Caco-2 (cell line): ENCODE results near the gene DOCK4. TPM values are rescaled to one million over a fixed set of nuclear protein-coding genes. Genes with fewer than 3 reads are reported as not detected.

ENCODE experiments used
- BruUV-seq: library from RNA; stranded (reverse); fragments of 400-500 nt; replicated peaks from 2 replicates; lab custom pipeline; 2021; lab: Mats Ljungman, UMichigan
- CTCF ChIA-PET: fragments of 300-600 bp; sonication (Branson Sonifier 250); formaldehyde crosslinking; loops from one replicate; lab custom pipeline; 2022; ENCODE audit warnings: antibody characterized with exemption; lab: Charles Lee
- POLR2A ChIA-PET: fragments of 300-600 bp; sonication (Branson Sonifier 250); formaldehyde crosslinking; loops from one replicate; lab custom pipeline; 2022; ENCODE audit warnings: antibody characterized with exemption; lab: Charles Lee
- DNase-seq, 2 experiments: peaks; one replicate each; pipeline versions ENCODE4 v3.0.0 to v3.0.0-alpha.2; 2020 to 2022
- H3K27me3 ChIP-seq: replicated peaks from 2 replicates; pipeline ENCODE4 v1.6.0; 2011; ENCODE audit warnings: low read length; ENCODE audit not compliant: control insufficient read depth, insufficient read depth
- H3K36me3 ChIP-seq: 2 replicates; pipeline ENCODE4 v1.5.1; 2011; ENCODE audit warnings: low read length; ENCODE audit not compliant: control insufficient read depth, insufficient read depth
- H3K4me1 ChIP-seq: fragments of 250-450 bp; sonication (Bioruptor Pico); 2 replicates; pipeline ENCODE4 v1.5.1; 2020; ENCODE audit warnings: mild to moderate bottlenecking
- H3K4me3 ChIP-seq: 2 replicates; pipeline ENCODE4 v1.5.1; 2011; ENCODE audit warnings: low read depth, mild to moderate bottlenecking, control low read depth, low read length
- H3K9me3 ChIP-seq: fragments of 250-450 bp; sonication (Bioruptor Pico); 2 replicates; pipeline ENCODE4 v1.5.1; 2020; ENCODE audit warnings: mild to moderate bottlenecking, moderate library complexity
- H3K27ac Mint-ChIP-seq: one replicate; pipeline ENCODE4 v1.8.0; 2022; ENCODE audit warnings: mixed read lengths; ENCODE audit not compliant: unreplicated experiment
- H3K27me3 Mint-ChIP-seq: one replicate; pipeline ENCODE4 v1.8.0; 2022; ENCODE audit warnings: mixed read lengths; ENCODE audit not compliant: insufficient read depth, unreplicated experiment
- H3K36me3 Mint-ChIP-seq: one replicate; pipeline ENCODE4 v1.8.0; 2022; ENCODE audit warnings: mild to moderate bottlenecking, mixed read lengths; ENCODE audit not compliant: insufficient read depth, unreplicated experiment
- H3K4me1 Mint-ChIP-seq: one replicate; pipeline ENCODE4 v1.8.0; 2022; ENCODE audit warnings: low read depth, mixed read lengths; ENCODE audit not compliant: unreplicated experiment
- H3K4me3 Mint-ChIP-seq: one replicate; pipeline ENCODE4 v1.8.0; 2022; ENCODE audit warnings: mild to moderate bottlenecking, moderate library complexity, mixed read lengths; ENCODE audit not compliant: unreplicated experiment
- H3K9me3 Mint-ChIP-seq: one replicate; pipeline ENCODE4 v1.8.0; 2022; ENCODE audit warnings: mixed read lengths; ENCODE audit not compliant: unreplicated experiment
- intact Hi-C: fragments of 100-400 bp; cut with micrococcal nuclease; formaldehyde crosslinking; loops from one replicate; pipeline ENCODE4 v1.10.0; 2022; ENCODE audit not compliant: unreplicated experiment
- total RNA-seq: library from RNA; stranded (reverse); gene quantifications from 2 replicates; pipeline ENCODE4 v1.2.3, GENCODE V29; 2022
- TF ChIP-seq, protein P1 (sequence below), 2 experiments: fragments of 200-600 bp in 1 of 2; IDR thresholded peaks; 1 replicate in 1 of 2; 2 replicates in 1 of 2; pipeline versions ENCODE4 v1.5.1 to v1.8.0; 2011 to 2022; ENCODE audit warnings: antibody characterized with exemption in 1 of 2, control low read depth in 1 of 2, inconsistent platforms in 1 of 2, low read depth in 1 of 2, low read length in 1 of 2, mild to moderate bottlenecking in 1 of 2, moderate library complexity in 1 of 2; ENCODE audit not compliant: insufficient read depth in 1 of 2, severe bottlenecking in 1 of 2, unreplicated experiment in 1 of 2

Gene DOCK4
- total RNA-seq, 1 experiment from 2014 or later, result 2.0 TPM

GRCh38 chr7:112202816-112203215, 3.4 kb downstream of the DOCK4 start:
- Histone ChIP-seq H3K36me3 (no peaks in the 10 kb centered on the region), H3K4me1 (no peaks in the 10 kb centered on the region), H3K9me3 (no peaks in the 10 kb centered on the region), H3K4me3 (no peak overlapping the region), H3K27me3 (no peaks in the 10 kb centered on the region)
- no peak overlapping the region for H3K4me3 Mint-ChIP-seq
- no peak overlapping the region for H3K27ac Mint-ChIP-seq
- intact Hi-C loops, result no loop called here
- TF ChIP-seq, protein P1, sequence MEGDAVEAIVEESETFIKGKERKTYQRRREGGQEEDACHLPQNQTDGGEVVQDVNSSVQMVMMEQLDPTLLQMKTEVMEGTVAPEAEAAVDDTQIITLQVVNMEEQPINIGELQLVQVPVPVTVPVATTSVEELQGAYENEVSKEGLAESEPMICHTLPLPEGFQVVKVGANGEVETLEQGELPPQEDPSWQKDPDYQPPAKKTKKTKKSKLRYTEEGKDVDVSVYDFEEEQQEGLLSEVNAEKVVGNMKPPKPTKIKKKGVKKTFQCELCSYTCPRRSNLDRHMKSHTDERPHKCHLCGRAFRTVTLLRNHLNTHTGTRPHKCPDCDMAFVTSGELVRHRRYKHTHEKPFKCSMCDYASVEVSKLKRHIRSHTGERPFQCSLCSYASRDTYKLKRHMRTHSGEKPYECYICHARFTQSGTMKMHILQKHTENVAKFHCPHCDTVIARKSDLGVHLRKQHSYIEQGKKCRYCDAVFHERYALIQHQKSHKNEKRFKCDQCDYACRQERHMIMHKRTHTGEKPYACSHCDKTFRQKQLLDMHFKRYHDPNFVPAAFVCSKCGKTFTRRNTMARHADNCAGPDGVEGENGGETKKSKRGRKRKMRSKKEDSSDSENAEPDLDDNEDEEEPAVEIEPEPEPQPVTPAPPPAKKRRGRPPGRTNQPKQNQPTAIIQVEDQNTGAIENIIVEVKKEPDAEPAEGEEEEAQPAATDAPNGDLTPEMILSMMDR (IDR thresholded peaks at IDR 0.05; ENCODE audit: insufficient read depth in 1 of 2, low read depth in 1 of 2, low read length in 1 of 2, severe bottlenecking in 1 of 2, unreplicated experiment in 1 of 2), result no peak
- H3K4me1 Mint-ChIP-seq, result peaks cover 10% of the 10 kb centered on the region
- peaks cover 16% of the 10 kb centered on the region for H3K36me3 Mint-ChIP-seq
- no TSS peak for BruUV-seq
- H3K9me3 Mint-ChIP-seq, result no peaks in the 10 kb centered on the region
- peaks cover 16% of the 10 kb centered on the region for H3K27me3 Mint-ChIP-seq
- POLR2A ChIA-PET, result no interaction called here
- CTCF ChIA-PET, result no interaction called here
- no peak for DNase-seq

GRCh38 chr7:112201839-112202238, 4.4 kb downstream of the DOCK4 start:
- Mint-ChIP-seq H3K36me3 (peaks cover 12% of the 10 kb centered on the region), H3K27ac (no peak overlapping the region), H3K27me3 (peaks cover 16% of the 10 kb centered on the region), H3K9me3 (no peaks in the 10 kb centered on the region), H3K4me3 (no peak overlapping the region), H3K4me1 (peaks cover 10% of the 10 kb centered on the region)
- H3K9me3 ChIP-seq, result no peaks in the 10 kb centered on the region
- no peak for DNase-seq
- H3K27me3 ChIP-seq, result no peaks in the 10 kb centered on the region
- no peak overlapping the region for H3K4me3 ChIP-seq
- H3K36me3 ChIP-seq, result no peaks in the 10 kb centered on the region
- H3K4me1 ChIP-seq, result no peaks in the 10 kb centered on the region
- intact Hi-C loops, result no loop called here
- ChIA-PET CTCF (no interaction called here), POLR2A (no interaction called here)
- BruUV-seq, result no TSS peak
- TF ChIP-seq, protein P1 (IDR thresholded peaks at IDR 0.05; ENCODE audit: insufficient read depth in 1 of 2, low read depth in 1 of 2, low read length in 1 of 2, severe bottlenecking in 1 of 2, unreplicated experiment in 1 of 2), result no peak

DNA sequence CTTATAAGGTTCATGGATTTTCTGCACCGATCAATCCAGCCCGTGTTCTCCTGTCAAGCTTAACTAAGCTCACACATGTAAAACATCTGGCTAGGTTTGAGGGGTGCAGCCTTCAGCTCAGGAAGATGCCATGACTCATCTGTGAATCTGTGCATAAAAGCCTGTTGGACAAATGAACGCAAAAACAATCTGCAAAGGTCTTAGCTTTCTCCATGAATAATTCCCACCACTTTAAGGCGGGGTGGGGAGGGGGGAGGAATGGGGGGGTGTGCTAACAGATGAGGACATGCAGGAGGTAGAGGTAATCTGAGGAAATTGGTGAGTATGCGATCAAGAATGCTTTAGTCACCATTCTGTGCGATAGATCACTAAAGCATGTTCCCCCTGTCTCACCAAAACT, 4.8 kb downstream of the DOCK4 start:
- H3K36me3 ChIP-seq, result no peaks in the 10 kb centered on the region
- ChIA-PET CTCF (interaction anchor here (0.6 kb wide), 1 partner anchor 198 kb away, joined by 3 read pairs; no protein-coding TSS in a partner anchor), POLR2A (no interaction called here)
- H3K27me3 ChIP-seq, result no peaks in the 10 kb centered on the region
- H3K9me3 ChIP-seq, result no peaks in the 10 kb centered on the region
- BruUV-seq, result no TSS peak
- intact Hi-C loops, result no loop called here
- peaks cover 16% of the 10 kb centered on the region for H3K27me3 Mint-ChIP-seq
- peaks cover 10% of the 10 kb centered on the region for H3K4me1 Mint-ChIP-seq
- no peak overlapping the region for H3K4me3 Mint-ChIP-seq
- TF ChIP-seq, protein P1 (IDR thresholded peaks at IDR 0.05; ENCODE audit: insufficient read depth in 1 of 2, low read depth in 1 of 2, low read length in 1 of 2, severe bottlenecking in 1 of 2, unreplicated experiment in 1 of 2), result no peak
- H3K4me1 ChIP-seq, result no peaks in the 10 kb centered on the region
- no peak for DNase-seq
- no peaks in the 10 kb centered on the region for H3K9me3 Mint-ChIP-seq
- no peak overlapping the region for H3K4me3 ChIP-seq
- H3K27ac Mint-ChIP-seq, result no peak overlapping the region
- peaks cover 10% of the 10 kb centered on the region for H3K36me3 Mint-ChIP-seq
